Activated CD8-positive, alpha-beta memory T cell treated with anti-CD3 and anti-CD28 coated beads, Interleukin-2, amount 50 U/mL, for 1 hour (primary cell): ENCODE data around the gene ACOT12.

Experiments used
- DNase-seq: peaks from one replicate; pipeline ENCODE4 v3.0.0-alpha.2; 2020; ENCODE audit errors: extremely low read depth

Gene ACOT12

DNA sequence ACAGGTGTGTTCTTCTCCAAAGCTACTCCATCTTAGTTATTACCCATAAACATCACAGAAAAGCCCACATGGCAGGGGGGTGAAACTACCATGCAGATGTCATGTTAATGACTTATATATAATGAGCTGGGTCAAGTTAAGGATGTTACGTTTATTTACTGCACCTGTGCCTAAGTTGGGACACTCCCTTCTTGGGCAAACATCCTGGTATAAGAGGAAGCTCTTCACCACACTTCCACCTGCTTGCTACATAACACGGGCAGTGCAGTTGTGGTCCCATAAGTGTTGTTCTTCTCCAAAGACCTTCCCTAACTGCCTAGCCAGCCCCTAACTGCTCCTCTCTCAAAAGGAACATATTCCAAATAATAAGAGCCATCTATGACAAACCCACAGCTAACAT, 101.8 kb downstream of the ACOT12 start:
- DNase-seq, result no peak

DNA sequence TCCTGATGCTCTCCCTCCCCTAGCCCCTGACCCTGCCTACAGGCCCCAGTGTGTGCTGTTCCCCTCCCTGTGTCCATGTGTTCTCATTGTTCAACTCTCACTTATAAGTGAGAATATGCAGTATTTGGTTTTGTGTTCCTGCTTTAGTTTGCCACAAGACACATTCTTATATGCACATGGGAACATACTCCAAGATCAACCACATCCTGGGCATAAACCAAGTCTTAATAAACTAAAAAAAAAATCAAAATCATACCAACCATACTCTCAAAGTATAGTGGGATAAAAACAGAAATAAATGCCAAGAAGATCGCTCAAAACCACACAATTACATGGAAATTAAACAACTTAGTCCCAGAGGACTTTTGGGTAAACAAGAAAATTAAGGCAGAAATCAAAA, 103.8 kb downstream of the ACOT12 start:
- DNase-seq, result no peak

DNA sequence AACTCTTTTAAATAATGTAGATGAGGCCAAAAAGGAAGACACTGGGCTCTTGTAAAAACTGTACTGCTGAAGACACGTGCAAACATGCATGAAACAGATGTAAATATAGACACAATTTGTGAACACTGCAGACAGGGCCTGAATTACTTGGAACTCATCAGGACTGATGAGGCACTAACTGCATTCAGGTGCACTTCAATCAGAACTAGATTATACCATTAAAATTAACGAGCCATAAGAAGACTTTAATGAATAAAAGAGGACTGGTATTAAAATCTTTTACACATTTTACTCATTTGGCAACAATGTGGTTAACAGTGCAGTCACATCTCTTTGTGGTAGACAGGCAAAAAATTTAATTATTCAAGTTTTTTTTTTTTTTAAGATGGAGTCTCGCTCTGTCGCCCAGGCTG, 105.9 kb downstream of the ACOT12 start:
- DNase-seq, result no peak

DNA sequence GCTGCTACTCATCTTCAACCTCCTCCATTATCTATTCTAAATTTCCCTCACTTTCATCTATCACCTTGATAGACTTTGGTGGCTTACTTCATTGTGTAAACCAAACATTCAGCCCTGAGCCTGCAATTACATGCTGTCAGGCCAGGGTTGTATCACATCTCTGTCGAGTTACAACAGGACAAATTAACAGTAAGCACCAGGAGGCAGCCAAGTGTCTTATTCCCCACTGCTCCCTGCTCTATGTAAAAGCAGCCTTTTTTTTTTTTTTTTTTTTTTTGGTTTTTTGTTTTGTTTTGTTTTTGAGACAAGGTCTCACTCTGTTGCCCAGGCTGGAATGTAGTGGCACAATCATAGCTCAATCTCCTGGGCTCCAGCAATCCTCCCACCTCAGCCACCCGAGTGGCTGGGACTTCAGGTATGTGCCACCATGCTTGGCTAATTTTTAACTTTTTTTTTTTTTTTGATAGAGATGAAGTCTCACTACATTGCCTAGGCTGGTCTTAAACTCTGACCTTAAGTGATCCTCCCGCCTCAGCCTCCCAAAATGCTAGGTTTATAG, 107.8 kb downstream of the ACOT12 start:
- no peak for DNase-seq

DNA sequence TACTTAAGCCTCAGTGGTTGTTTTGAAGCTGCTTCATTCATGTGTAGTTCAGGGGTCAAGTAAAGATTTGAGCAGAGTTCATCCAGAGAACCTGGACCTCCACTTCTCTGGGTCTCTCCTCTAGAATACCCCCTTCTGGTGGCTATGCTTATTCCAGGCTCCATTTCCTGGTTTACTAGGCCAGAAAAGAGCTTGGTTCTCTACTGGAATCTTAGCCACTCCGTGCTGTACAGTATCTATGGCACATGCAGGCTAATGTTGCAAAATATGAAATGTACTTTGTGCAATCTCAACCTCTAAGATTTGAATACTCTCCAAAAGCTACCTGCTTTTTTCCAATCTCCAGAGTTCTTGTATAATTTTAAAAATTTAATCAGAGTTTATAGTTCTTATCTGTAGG, 110.0 kb downstream of the ACOT12 start:
- no peak for DNase-seq
